UCSD-AML1 (cell line): ENCODE results near the gene CERT1.

Experiments
- DNase-seq: peaks from one replicate; lab custom pipeline; 2025; ENCODE audit not compliant: unreplicated experiment; lab: John Stamatoyannopoulos, UW

CERT1 gene

GRCh38 chr5:75481024-75481423 lies 30.4 kb downstream of the CERT1 start:
- no peak for DNase-seq

GRCh38 chr5:75475364-75475763 lies 36.1 kb downstream of the CERT1 start:
- DNase-seq = no peak

GRCh38 chr5:75473463-75473862 lies 38.0 kb downstream of the CERT1 start:
- DNase-seq = no peak

- no peak for DNase-seq
Observed at GRCh38 chr5:75472973-75473372, 38.5 kb downstream of the CERT1 start.

GRCh38 chr5:75471193-75471592 lies 40.2 kb downstream of the CERT1 start:
- no peak for DNase-seq

- no peak for DNase-seq
Observed at GRCh38 chr5:75469017-75469416, 42.4 kb downstream of the CERT1 start.

- DNase-seq = no peak
Observed at GRCh38 chr5:75468593-75468992, 42.8 kb downstream of the CERT1 start.

GRCh38 chr5:75466006-75466716 lies 45.3 kb downstream of the CERT1 start:
- no peak for DNase-seq

GRCh38 chr5:75465480-75465879 lies 45.9 kb downstream of the CERT1 start:
- no peak for DNase-seq

- no peak for DNase-seq
Observed at GRCh38 chr5:75463726-75464125, 47.7 kb downstream of the CERT1 start.

- no peak for DNase-seq
Observed at GRCh38 chr5:75461679-75462078, 49.8 kb downstream of the CERT1 start.

GRCh38 chr5:75460942-75461610 lies 50.4 kb downstream of the CERT1 start:
- no peak for DNase-seq

- no peak for DNase-seq
Observed at GRCh38 chr5:75460532-75460931, 50.9 kb downstream of the CERT1 start.

- DNase-seq = no peak
Observed at GRCh38 chr5:75457691-75458090, 53.7 kb downstream of the CERT1 start.

- DNase-seq = no peak
Observed at GRCh38 chr5:75457161-75457560, 54.3 kb downstream of the CERT1 start.

GRCh38 chr5:75450069-75450468 lies 61.4 kb downstream of the CERT1 start:
- no peak for DNase-seq

- no peak for DNase-seq
Observed at GRCh38 chr5:75446068-75446467, 65.4 kb downstream of the CERT1 start.

- no peak for DNase-seq
Observed at GRCh38 chr5:75441560-75441959, 69.9 kb downstream of the CERT1 start.

- no peak for DNase-seq
Observed at GRCh38 chr5:75439276-75439675, 72.2 kb downstream of the CERT1 start.

GRCh38 chr5:75438722-75439121 lies 72.7 kb downstream of the CERT1 start:
- no peak for DNase-seq

GRCh38 chr5:75435096-75435495 lies 76.3 kb downstream of the CERT1 start:
- DNase-seq = no peak

GRCh38 chr5:75433814-75434506 lies 77.5 kb downstream of the CERT1 start:
- DNase-seq = no peak
